Mucosa of descending colon (tissue), 3 donors: ENCODE results near the gene NDUFA11. TPM values are rescaled to one million over a fixed set of nuclear protein-coding genes. Genes with fewer than 3 reads are reported as not detected.

ENCODE experiments used
- ATAC-seq: fragments of 200-7000 bp; cut with Tn5 transposase; one replicate; pipeline ENCODE4 v1.9.1; 2020; ENCODE audit warnings: mild to moderate bottlenecking, moderate library complexity
- DNase-seq, 3 donors: peaks; one replicate each; pipeline ENCODE4 v3.0.0-alpha.2; 2020
- H3K36me3 ChIP-seq: fragments of 200-600 bp; one replicate; pipeline ENCODE4 v1.8.0; 2021; ENCODE audit warnings: low read depth, mild to moderate bottlenecking
- H3K4me1 ChIP-seq: fragments of 200-600 bp; one replicate; pipeline ENCODE4 v1.8.0; 2021; ENCODE audit warnings: low read depth, mild to moderate bottlenecking
- H3K4me3 ChIP-seq: fragments of 200-600 bp; one replicate; pipeline ENCODE4 v1.8.0; 2021; ENCODE audit warnings: mild to moderate bottlenecking
- H3K9me3 ChIP-seq: fragments of 200-600 bp; one replicate; pipeline ENCODE4 v1.8.0; 2021; ENCODE audit warnings: mild to moderate bottlenecking
- CTCF ChIP-seq: fragments of 200-600 bp; IDR thresholded peaks from one replicate; pipeline ENCODE4 v1.8.0; 2022; ENCODE audit warnings: antibody characterized with exemption, mild to moderate bottlenecking
- intact Hi-C, 2 donors: fragments of 100-400 bp; cut with DNase I in 1 of 2; cut with micrococcal nuclease in 1 of 2; formaldehyde crosslinking; loops; one replicate each; pipeline versions ENCODE4 v1.11.0 to v1.11.1; 2022; cut with DNase I, micrococcal nuclease
- long read RNA-seq, 2 donors: library from polyadenylated mRNA; unstranded; transcript quantifications; one replicate each; pipeline ENCODE4 v2.0.0, GENCODE V29; 2019 to 2021
- total RNA-seq, 3 donors: library from RNA; stranded (reverse); fragmentation: NEBNext Ultra II Directional in 2 of 3; extraction: Animal tissue kit (Norgen Biotek cat#: 25700) in 2 of 3; gene quantifications; one replicate each; pipeline versions ENCODE4 v1.2.1 to v1.2.4, GENCODE V29; 2021 to 2023
- donor health status: DM: no; HTN: no; CAD: no; lungs with moderate emphysema.
- donor health status: DM: no; HTN: no; CAD: no.
- donor health status: DM: no; HTN: yes; CAD: no.

Gene NDUFA11
- total RNA-seq: 100 to 1,000 TPM; 178 to 213 (median 182) TPM
- long read RNA-seq, donor 1, transcript NDUFA11-201 (4 exons, 539 nt): major isoform, 87 of 114 reads
- long read RNA-seq, donor 1, transcript NDUFA11-205 (3 exons, 2,154 nt): minor isoform, 12 of 114 reads
- long read RNA-seq, donor 1, partial matches to known transcripts: 2 of 114 reads
- long read RNA-seq, donor 1, other reads (novel, unspliced or antisense): 10 of 114 reads
- long read RNA-seq, donor 2, transcript NDUFA11-201 (4 exons, 539 nt): major isoform, 139 of 147 reads
- long read RNA-seq, donor 2, partial matches to known transcripts: 0 of 147 reads
- long read RNA-seq, donor 2, other reads (novel, unspliced or antisense): 5 of 147 reads

DNA sequence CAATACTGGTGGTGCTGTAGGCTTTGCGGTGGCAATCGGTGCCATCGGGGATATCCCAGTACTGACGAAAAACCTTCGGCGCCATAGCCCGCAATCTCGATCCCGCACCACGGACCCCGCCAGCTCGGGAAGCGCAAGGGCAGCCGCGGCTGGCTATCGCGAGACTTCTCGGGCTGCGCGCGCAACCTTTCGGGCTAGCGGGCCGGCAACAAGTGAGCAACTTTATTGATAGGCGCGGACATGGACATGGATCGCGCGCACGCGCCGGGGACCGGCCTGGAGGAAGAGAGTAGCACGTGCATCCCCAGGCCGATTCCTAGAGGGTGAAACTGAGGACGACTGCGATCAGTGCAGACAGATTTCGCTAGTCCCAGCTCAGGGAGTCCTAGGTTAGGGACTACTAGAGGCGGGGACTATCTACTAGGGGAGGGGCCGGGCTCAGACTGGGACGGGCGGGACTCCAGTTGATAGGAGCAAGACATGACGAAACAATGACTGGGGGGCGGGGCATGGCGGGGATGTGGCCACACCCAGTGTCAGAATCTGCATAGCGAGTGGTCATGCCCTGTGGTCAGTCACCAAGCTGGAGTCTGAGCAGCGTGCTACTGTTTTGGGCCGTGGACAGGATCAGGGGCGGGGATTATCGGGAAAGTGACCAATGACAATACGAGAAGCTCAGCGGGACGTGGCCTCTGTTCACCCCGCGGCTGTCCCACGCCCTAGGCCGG is at the start of gene NDUFA11:
NDUFA11 (minus strand) TSS at position 167 of the 728 bp plus-strand sequence; CDS start at position 85, 82 bp downstream.
- H3K4me3 ChIP-seq: peak within 1 kb of the TSS; percentile 94

DNA sequence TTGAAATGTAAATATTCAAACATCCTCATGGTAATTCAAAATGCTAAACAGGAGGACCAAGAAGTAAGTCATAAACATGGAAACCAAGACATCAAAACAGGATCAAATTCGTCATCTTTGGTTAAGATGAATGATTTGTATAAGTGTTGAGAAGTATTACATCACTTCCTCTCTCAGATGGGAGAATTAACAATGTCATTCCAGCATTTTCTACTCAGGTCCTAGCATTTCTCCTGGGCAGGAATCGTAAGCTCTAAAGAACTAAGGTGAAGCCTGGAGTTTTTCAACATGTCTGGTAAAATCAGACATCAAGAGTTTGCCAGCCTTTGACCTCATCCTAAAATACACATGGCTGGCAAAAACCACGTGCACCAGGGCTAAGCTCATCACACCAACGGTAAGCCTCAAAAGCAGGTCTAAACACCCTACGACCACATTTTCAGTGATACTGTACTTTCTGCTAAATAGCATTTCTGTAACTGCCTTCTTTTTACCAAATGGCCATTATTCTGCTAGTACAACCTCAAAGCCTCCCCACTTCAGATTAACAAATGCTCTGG is 49.5 kb upstream of the NDUFA11 start:
- Histone ChIP-seq H3K9me3 (no peaks in the 10 kb centered on the region), H3K36me3 (no peaks in the 10 kb centered on the region), H3K4me3 (no peak overlapping the region), H3K4me1 (peaks cover 42% of the 10 kb centered on the region)
- TF ChIP-seq CTCF: no peak
- intact Hi-C loops: no loop called here
- DNase-seq: no peak
- no peak for ATAC-seq

More for the DNA sequence above, at the start of gene NDUFA11:
- intact Hi-C loops: no loop called here
- H3K36me3 ChIP-seq: peaks cover 6% of the 10 kb centered on the region
- TF ChIP-seq CTCF: no peak
- H3K9me3 ChIP-seq: no peaks in the 10 kb centered on the region
- peaks cover 33% of the 10 kb centered on the region for H3K4me1 ChIP-seq
- ATAC-seq (peak; percentile 81), DNase-seq (peak; percentile 98 to 100 (median 99))

- no peaks in the 10 kb centered on the region for H3K9me3 ChIP-seq
- DNase-seq: peak in 1 of 3 donors; percentile 39
- no peak for ATAC-seq
- H3K36me3 ChIP-seq: no peaks in the 10 kb centered on the region
- H3K4me3 ChIP-seq: no peak overlapping the region
- no peak for TF ChIP-seq CTCF
- H3K4me1 ChIP-seq: peaks cover 40% of the 10 kb centered on the region
- intact Hi-C loops: no loop called here
These were observed 48.8 kb upstream of the NDUFA11 start for GRCh38 chr19:5952193-5953029.

GRCh38 chr19:5951338-5951861 is 47.8 kb upstream of the NDUFA11 start:
- DNase-seq (peak in 1 of 3 donors; percentile 60), ATAC-seq (peak; percentile 13)
- no peak for TF ChIP-seq CTCF
- Histone ChIP-seq H3K36me3 (no peaks in the 10 kb centered on the region), H3K4me1 (peaks cover 40% of the 10 kb centered on the region), H3K4me3 (no peak overlapping the region), H3K9me3 (no peaks in the 10 kb centered on the region)
- intact Hi-C loops: no loop called here

- intact Hi-C loops: no loop called here
- no peaks in the 10 kb centered on the region for H3K9me3 ChIP-seq
- no peak for TF ChIP-seq CTCF
- H3K36me3 ChIP-seq: no peaks in the 10 kb centered on the region
- peaks cover 40% of the 10 kb centered on the region for H3K4me1 ChIP-seq
- H3K4me3 ChIP-seq: no peak overlapping the region
- DNase-seq: no peak
- no peak for ATAC-seq
These were observed 47.2 kb upstream of the NDUFA11 start for GRCh38 chr19:5950741-5951140.
